NCI-H774 (cell line): ENCODE results near the gene TRMT11.
"Not testable (repeated sequence)": the region's sequence is repeated elsewhere in the genome, so short reads cannot be mapped to it uniquely, and the experiment has no call there.

Experiments
- DNase-seq: peaks from one replicate; lab custom pipeline; 2025; lab: John Stamatoyannopoulos, UW

TRMT11 gene

GRCh38 chr6:126047648-126048047 is 61.3 kb downstream of the TRMT11 start:
- DNase-seq = no peak

GRCh38 chr6:126048635-126049034 is 62.3 kb downstream of the TRMT11 start:
- no peak for DNase-seq

GRCh38 chr6:126050795-126051194 is 64.5 kb downstream of the TRMT11 start:
- DNase-seq = no peak

- no peak for DNase-seq
Measured at GRCh38 chr6:126051791-126052190, 65.5 kb downstream of the TRMT11 start.

GRCh38 chr6:126052485-126052884 is 66.1 kb downstream of the TRMT11 start:
- DNase-seq = no peak

- DNase-seq = no peak
Measured at GRCh38 chr6:126054258-126054702, 67.9 kb downstream of the TRMT11 start.

GRCh38 chr6:126054802-126055201 is 68.5 kb downstream of the TRMT11 start:
- DNase-seq = no peak

- no peak for DNase-seq
Measured at GRCh38 chr6:126055449-126055848, 69.1 kb downstream of the TRMT11 start.

- no peak for DNase-seq
Measured at GRCh38 chr6:126056355-126057004, 70.1 kb downstream of the TRMT11 start.

GRCh38 chr6:126058085-126058484 is 71.7 kb downstream of the TRMT11 start:
- DNase-seq = not testable (repeated sequence)

GRCh38 chr6:126060400-126060799 is 74.1 kb downstream of the TRMT11 start:
- no peak for DNase-seq

GRCh38 chr6:126063512-126064146 is 77.3 kb downstream of the TRMT11 start:
- no peak for DNase-seq

GRCh38 chr6:126064257-126064747 is 78.0 kb downstream of the TRMT11 start:
- DNase-seq = no peak

GRCh38 chr6:126064748-126065401 is 78.5 kb downstream of the TRMT11 start:
- DNase-seq = no peak

GRCh38 chr6:126066053-126067048 is 80.0 kb downstream of the TRMT11 start:
- no peak for DNase-seq

GRCh38 chr6:126067073-126067472 is 80.7 kb downstream of the TRMT11 start:
- no peak for DNase-seq

GRCh38 chr6:126069449-126069848 is 83.1 kb downstream of the TRMT11 start:
- DNase-seq = no peak

GRCh38 chr6:126071000-126071647 is 84.8 kb downstream of the TRMT11 start:
- no peak for DNase-seq

GRCh38 chr6:126072172-126072571 is 85.8 kb downstream of the TRMT11 start:
- DNase-seq = no peak

GRCh38 chr6:126072834-126073233 is 86.5 kb downstream of the TRMT11 start:
- DNase-seq = no peak

- no peak for DNase-seq
Measured at GRCh38 chr6:126075335-126076071, 89.2 kb downstream of the TRMT11 start.
